Adrenal gland (tissue), 12 donors: Measurements from ENCODE around the gene TBRG4. TPM values are rescaled to one million over a fixed set of nuclear protein-coding genes. Genes with fewer than 3 reads are reported as not detected.

Experiments
- DNase-seq, 7 donors: peaks; one replicate each; pipeline ENCODE4 v3.0.0-alpha.2; 2019 to 2020
- H3K27ac ChIP-seq, 5 donors: fragments of 200-600 bp; sonication (generic) in 4 of 5; 1 replicate in 3 of 5; 2 replicates in 2 of 5; pipeline versions ENCODE4 v1.5.1 to v1.8.0; 2016 to 2020; ENCODE audit warnings: mild to moderate bottlenecking in 1 of 5
- H3K27me3 ChIP-seq: fragments of 200-600 bp; 2 replicates; pipeline ENCODE4 v1.8.0; 2021
- H3K36me3 ChIP-seq, 2 donors: fragments of 200-600 bp; replicated peaks in 1 of 2; 1 replicate in 1 of 2; 2 replicates in 1 of 2; pipeline versions ENCODE4 v1.5.1 to v1.8.0; 2018 to 2022
- H3K4me1 ChIP-seq, 2 donors: fragments of 200-600 bp; replicated peaks in 1 of 2; 1 replicate in 1 of 2; 2 replicates in 1 of 2; pipeline versions ENCODE4 v1.5.1 to v1.8.0; 2018 to 2021
- H3K4me3 ChIP-seq, 4 donors: fragments of 200-600 bp; sonication (generic) in 3 of 4; one replicate each; pipeline ENCODE4 v1.5.1; 2016 to 2018
- H3K9me3 ChIP-seq, 3 donors: fragments of 200-600 bp; sonication (generic) in 1 of 3; replicated peaks in 1 of 3; 1 replicate in 2 of 3; 2 replicates in 1 of 3; pipeline versions ENCODE4 v1.5.1 to v1.8.0; 2016 to 2021
- CTCF ChIP-seq, 6 experiments: fragments of 450-650 bp in 4 of 6; fragments of 200-600 bp in 2 of 6; sonication (generic) in 1 of 6; IDR thresholded peaks; 1 replicate in 5 of 6; 2 replicates in 1 of 6; pipeline versions ENCODE4 v1.5.1 to v1.8.0; 2016 to 2021; ENCODE audit warnings: antibody characterized with exemption in 6 of 6, mild to moderate bottlenecking in 2 of 6, moderate library complexity in 1 of 6
- POLR2A ChIP-seq, 2 donors: fragments of 450-650 bp; IDR thresholded peaks; one replicate each; pipeline ENCODE4 v1.6.1; 2017; ENCODE audit warnings: antibody characterized with exemption in 2 of 2, mild to moderate bottlenecking in 2 of 2, moderate library complexity in 1 of 2
- WGBS, 4 donors: extraction: QIAGEN DNeasy Blood & Tissue Kit in 2 of 4; methylation state at CpG; one replicate each; pipeline versions ENCODE4 v1.1.5 to v1.1.7; 2013 to 2017; 5-methylcytosine and 5-hydroxymethylcytosine counted together
- intact Hi-C, 2 donors: fragments of 100-400 bp; cut with DNase I; formaldehyde crosslinking; loops; one replicate each; pipeline versions ENCODE4 v1.14.1 to v1.15.0; 2022 to 2023
- polyA plus RNA-seq, 3 donors: library from polyadenylated mRNA; stranded (reverse); fragments of 200-250 nt in 2 of 3; fragments of 350-450 nt in 1 of 3; fragmentation: Illumina TruSeq in 1 of 3; extraction: RNeasy Lipid Tissue Mini Kit (QIAGEN cat#74804) in 1 of 3; gene quantifications; one replicate each; pipeline ENCODE4 v1.2.3, GENCODE V29; 2013 to 2014
- total RNA-seq, 9 donors: library from RNA; depleted of rRNA in 4 of 9; stranded (reverse); fragments of >200 nt in 4 of 9; fragments of 120-200 nt in 1 of 9; fragmentation: NEBNext Ultra II Directional in 1 of 9; extraction: Animal tissue kit (Norgen Biotek cat#: 25700) in 1 of 9; gene quantifications; one replicate each; pipeline versions ENCODE4 v1.1.0 to v1.2.4, GENCODE V29; 2013 to 2023
- donor health status: healthy with polysubstance abuse.
- donor health status: Bipolar disorder and iron deficiency.
- donor health status: DM: yes; HTN: yes; CAD: no.
- donor health status: DM: no; HTN: no; CAD: no.
- donor health status: DM: no; HTN: no; CAD: no.
- donor health status: DM: yes; HTN: yes; CAD: no.

Gene TBRG4
- total and polyA plus RNA-seq, 12 donors = 41.4 to 85.8 (median 58.0) TPM

- H3K4me1 ChIP-seq = no peaks in the 10 kb centered on the region
- H3K9me3 ChIP-seq = no peaks in the 10 kb centered on the region
- no peak for TF ChIP-seq POLR2A (IDR thresholded peaks at IDR 0.05)
- TF ChIP-seq CTCF (IDR thresholded peaks at IDR 0.05) = no peak
- peak in 1 of 7 donors; percentile 35 for DNase-seq
- no peak overlapping the region for H3K4me3 ChIP-seq
- intact Hi-C loops = no loop called here
- WGBS, 4 donors = 91 to 96% (median 93%) methylated on average over 5 of the region's 5 CpGs
- H3K27ac ChIP-seq = no peak overlapping the region
- no peaks in the 10 kb centered on the region for H3K36me3 ChIP-seq
- no peaks in the 10 kb centered on the region for H3K27me3 ChIP-seq
These were observed 55.8 kb downstream of the TBRG4 start for GRCh38 chr7:45055594-45056219.

GRCh38 chr7:45055016-45055415, 56.5 kb downstream of the TBRG4 start:
- Histone ChIP-seq H3K27ac (no peak overlapping the region), H3K27me3 (no peaks in the 10 kb centered on the region), H3K36me3 (no peaks in the 10 kb centered on the region), H3K4me3 (no peak overlapping the region), H3K9me3 (no peaks in the 10 kb centered on the region), H3K4me1 (no peaks in the 10 kb centered on the region)
- WGBS, 4 donors = 83 to 92% (median 88%) methylated on average over 5 of the region's 5 CpGs
- DNase-seq = peak in 1 of 7 donors; percentile 0
- intact Hi-C loops = no loop called here
- TF ChIP-seq CTCF (IDR thresholded peaks at IDR 0.05) = no peak
- TF ChIP-seq POLR2A (IDR thresholded peaks at IDR 0.05) = no peak

- no peak for DNase-seq
- H3K27me3 ChIP-seq = no peaks in the 10 kb centered on the region
- H3K36me3 ChIP-seq = no peaks in the 10 kb centered on the region
- WGBS, 4 donors = 94 to 98% (median 95%) methylated on average over 3 of the region's 3 CpGs
- H3K4me3 ChIP-seq = no peak overlapping the region
- no peaks in the 10 kb centered on the region for H3K9me3 ChIP-seq
- TF ChIP-seq POLR2A (IDR thresholded peaks at IDR 0.05) (no peak), CTCF (IDR thresholded peaks at IDR 0.05) (no peak)
- H3K27ac ChIP-seq = no peak overlapping the region
- H3K4me1 ChIP-seq = no peaks in the 10 kb centered on the region
- intact Hi-C loops = no loop called here
These were observed 57.1 kb downstream of the TBRG4 start for GRCh38 chr7:45054442-45054841.

GRCh38 chr7:45053941-45054340, 57.6 kb downstream of the TBRG4 start:
- WGBS, 4 donors = 95 to 100% (median 97%) methylated on average over 2 to 5 of the region's 5 CpGs

More at GRCh38 chr7:45053941-45054340, 57.6 kb downstream of the TBRG4 start:
- Histone ChIP-seq H3K9me3 (no peaks in the 10 kb centered on the region), H3K4me3 (no peak overlapping the region), H3K27ac (no peak overlapping the region), H3K4me1 (no peaks in the 10 kb centered on the region), H3K27me3 (no peaks in the 10 kb centered on the region), H3K36me3 (no peaks in the 10 kb centered on the region)
- TF ChIP-seq CTCF (IDR thresholded peaks at IDR 0.05) (no peak), POLR2A (IDR thresholded peaks at IDR 0.05) (no peak)
- intact Hi-C loops = no loop called here
- DNase-seq = peak in 1 of 7 donors; percentile 25
